HG03439 (cell line): ENCODE measurements around the gene PSMB9.
A peak's percentile ranks its signal among the peaks of the same experiment; 100 is the strongest.
"Not testable (repeated sequence)": the region's sequence is repeated elsewhere in the genome, so short reads cannot be mapped to it uniquely, and the experiment has no call there.

Experiments used
- ATAC-seq: cut with Tn5 transposase; IDR thresholded peaks from one replicate; pipeline ENCODE4 v1.9.1; 2021; ENCODE audit warnings: mild to moderate bottlenecking, moderate library complexity; ENCODE audit not compliant: unreplicated experiment

The PSMB9 gene

GRCh38 chr6:32858194-32858593 is 4.2 kb downstream of the PSMB9 start:
- no peak for ATAC-seq

- ATAC-seq: no peak
These were observed 6.7 kb downstream of the PSMB9 start for GRCh38 chr6:32860674-32861073.

GRCh38 chr6:32862725-32863124 is 8.7 kb downstream of the PSMB9 start:
- ATAC-seq: no peak

- no peak for ATAC-seq
These were observed 11.9 kb downstream of the PSMB9 start for GRCh38 chr6:32865724-32866443.

- ATAC-seq: no peak
These were observed 13.1 kb downstream of the PSMB9 start for GRCh38 chr6:32867022-32867477.

- ATAC-seq: no peak
These were observed 13.7 kb downstream of the PSMB9 start for GRCh38 chr6:32867554-32868256.

GRCh38 chr6:32868257-32868788 is 14.3 kb downstream of the PSMB9 start:
- ATAC-seq: no peak

GRCh38 chr6:32873947-32874346 is 20.0 kb downstream of the PSMB9 start:
- not testable (repeated sequence) for ATAC-seq

- no peak for ATAC-seq
These were observed 22.6 kb downstream of the PSMB9 start for GRCh38 chr6:32876603-32877002.

- ATAC-seq: no peak
These were observed 25.7 kb downstream of the PSMB9 start for GRCh38 chr6:32879691-32880090.

GRCh38 chr6:32880962-32881361 is 27.0 kb downstream of the PSMB9 start:
- ATAC-seq: not testable (repeated sequence)

GRCh38 chr6:32882879-32883250 is 28.9 kb downstream of the PSMB9 start:
- ATAC-seq: no peak

- no peak for ATAC-seq
These were observed 29.8 kb downstream of the PSMB9 start for GRCh38 chr6:32883789-32884188.

GRCh38 chr6:32885698-32886286 is 31.8 kb downstream of the PSMB9 start:
- no peak for ATAC-seq

GRCh38 chr6:32886681-32887383 is 32.8 kb downstream of the PSMB9 start:
- no peak for ATAC-seq

GRCh38 chr6:32887616-32888015 is 33.6 kb downstream of the PSMB9 start:
- ATAC-seq: no peak

GRCh38 chr6:32888576-32888975 is 34.6 kb downstream of the PSMB9 start:
- ATAC-seq: no peak

GRCh38 chr6:32889533-32889932 is 35.5 kb downstream of the PSMB9 start:
- no peak for ATAC-seq

GRCh38 chr6:32890831-32891230 is 36.8 kb downstream of the PSMB9 start:
- ATAC-seq: no peak

- ATAC-seq: peak; percentile 95
These were observed 40.4 kb downstream of the PSMB9 start for GRCh38 chr6:32894085-32895005.
